Colonic mucosa (tissue), 4 donors: ENCODE measurements around the gene AFF2. TPM values are rescaled to one million over a fixed set of nuclear protein-coding genes. Genes with fewer than 3 reads are reported as not detected.

ENCODE experiments used
- DNase-seq: peaks from one replicate; pipeline ENCODE4 v3.0.0-alpha.2; 2020
- H3K27ac ChIP-seq: fragments of 200-600 bp; one replicate; pipeline ENCODE4 v1.8.0; 2021
- H3K27me3 ChIP-seq: fragments of 200-600 bp; one replicate; pipeline ENCODE4 v1.8.0; 2021
- H3K36me3 ChIP-seq: fragments of 200-600 bp; one replicate; pipeline ENCODE4 v1.8.0; 2021
- H3K4me1 ChIP-seq: fragments of 200-600 bp; one replicate; pipeline ENCODE4 v1.8.0; 2021; ENCODE audit warnings: mild to moderate bottlenecking
- H3K4me3 ChIP-seq: fragments of 200-600 bp; one replicate; pipeline ENCODE4 v1.8.0; 2021
- H3K9ac ChIP-seq, 2 donors: one replicate each; pipeline ENCODE4 v1.7.0; 2013; ENCODE audit warnings: control low read depth in 2 of 2, low read depth in 2 of 2, low read length in 2 of 2
- H3K9me3 ChIP-seq: fragments of 200-600 bp; one replicate; pipeline ENCODE4 v1.8.0; 2021
- intact Hi-C: fragments of 100-400 bp; cut with DNase I; formaldehyde crosslinking; loops from one replicate; pipeline ENCODE4 v1.14.1; 2022
- total RNA-seq, 2 donors: library from RNA; stranded (reverse); fragmentation: NEBNext Ultra II Directional in 1 of 2; extraction: Animal tissue kit (Norgen Biotek cat#: 25700) in 1 of 2; gene quantifications; one replicate each; pipeline ENCODE4 v1.2.1, GENCODE V29; 2021
- TF ChIP-seq, protein P1 (sequence below): fragments of 200-600 bp; IDR thresholded peaks from one replicate; pipeline ENCODE4 v1.8.0; 2022; ENCODE audit warnings: antibody characterized with exemption, mild to moderate bottlenecking
- donor health status: healthy.
- donor health status: DM: no; HTN: no; CAD: no.
- donor health status: DM: no; HTN: no; CAD: no.

Gene AFF2
- total RNA-seq, 2 donors from 2014 or later = 0.05 to 0.12 TPM

- Histone ChIP-seq H3K9ac (no peak overlapping the region), H3K9me3 (no peaks in the 10 kb centered on the region), H3K27ac (no peak overlapping the region), H3K27me3 (no peaks in the 10 kb centered on the region), H3K4me3 (no peak overlapping the region), H3K4me1 (no peaks in the 10 kb centered on the region), H3K36me3 (no peaks in the 10 kb centered on the region)
- no peak for DNase-seq
- TF ChIP-seq, protein P1, sequence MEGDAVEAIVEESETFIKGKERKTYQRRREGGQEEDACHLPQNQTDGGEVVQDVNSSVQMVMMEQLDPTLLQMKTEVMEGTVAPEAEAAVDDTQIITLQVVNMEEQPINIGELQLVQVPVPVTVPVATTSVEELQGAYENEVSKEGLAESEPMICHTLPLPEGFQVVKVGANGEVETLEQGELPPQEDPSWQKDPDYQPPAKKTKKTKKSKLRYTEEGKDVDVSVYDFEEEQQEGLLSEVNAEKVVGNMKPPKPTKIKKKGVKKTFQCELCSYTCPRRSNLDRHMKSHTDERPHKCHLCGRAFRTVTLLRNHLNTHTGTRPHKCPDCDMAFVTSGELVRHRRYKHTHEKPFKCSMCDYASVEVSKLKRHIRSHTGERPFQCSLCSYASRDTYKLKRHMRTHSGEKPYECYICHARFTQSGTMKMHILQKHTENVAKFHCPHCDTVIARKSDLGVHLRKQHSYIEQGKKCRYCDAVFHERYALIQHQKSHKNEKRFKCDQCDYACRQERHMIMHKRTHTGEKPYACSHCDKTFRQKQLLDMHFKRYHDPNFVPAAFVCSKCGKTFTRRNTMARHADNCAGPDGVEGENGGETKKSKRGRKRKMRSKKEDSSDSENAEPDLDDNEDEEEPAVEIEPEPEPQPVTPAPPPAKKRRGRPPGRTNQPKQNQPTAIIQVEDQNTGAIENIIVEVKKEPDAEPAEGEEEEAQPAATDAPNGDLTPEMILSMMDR = no peak
- intact Hi-C loops = no loop called here
Observed at GRCh38 chrX:148474030-148474429, 26.4 kb upstream of the AFF2 start.

DNA sequence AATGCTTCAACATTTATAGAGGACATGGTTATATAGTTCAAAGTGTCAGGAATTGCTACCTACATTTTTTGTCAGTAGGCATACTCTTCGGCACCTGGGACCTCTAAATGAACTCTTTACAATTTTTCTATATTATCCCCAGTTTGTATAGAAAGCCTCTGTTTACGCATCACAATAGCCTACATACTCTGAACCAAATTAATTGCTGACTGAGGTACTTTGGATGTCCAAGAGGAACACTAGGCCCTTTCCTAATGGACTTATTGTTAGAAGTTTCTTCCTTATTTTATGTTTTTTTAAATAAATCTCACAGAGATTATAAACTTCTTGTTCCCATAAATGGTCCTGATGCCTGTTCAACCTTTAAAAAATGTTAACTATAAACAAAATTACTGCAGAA, 8.4 kb upstream of the AFF2 start:
- H3K4me3 ChIP-seq = no peak overlapping the region
- TF ChIP-seq, protein P1 = no peak
- intact Hi-C loops = no loop called here

GRCh38 chrX:148495176-148495575, 5.2 kb upstream of the AFF2 start:
- peaks cover 5% of the 10 kb centered on the region for H3K27me3 ChIP-seq
- H3K9me3 ChIP-seq = no peaks in the 10 kb centered on the region
- no peak overlapping the region for H3K9ac ChIP-seq
- intact Hi-C loops = no loop called here
- H3K36me3 ChIP-seq = no peaks in the 10 kb centered on the region
- no peaks in the 10 kb centered on the region for H3K4me1 ChIP-seq
- no peak overlapping the region for H3K4me3 ChIP-seq
- no peak overlapping the region for H3K27ac ChIP-seq
- TF ChIP-seq, protein P1 = no peak
- no peak for DNase-seq

More for the DNA sequence above, 8.4 kb upstream of the AFF2 start:
- no peak overlapping the region for H3K9ac ChIP-seq
- H3K4me1 ChIP-seq = no peaks in the 10 kb centered on the region
- H3K27ac ChIP-seq = no peak overlapping the region
- H3K36me3 ChIP-seq = no peaks in the 10 kb centered on the region
- DNase-seq = no peak
- H3K27me3 ChIP-seq = no peaks in the 10 kb centered on the region
- H3K9me3 ChIP-seq = no peaks in the 10 kb centered on the region

DNA sequence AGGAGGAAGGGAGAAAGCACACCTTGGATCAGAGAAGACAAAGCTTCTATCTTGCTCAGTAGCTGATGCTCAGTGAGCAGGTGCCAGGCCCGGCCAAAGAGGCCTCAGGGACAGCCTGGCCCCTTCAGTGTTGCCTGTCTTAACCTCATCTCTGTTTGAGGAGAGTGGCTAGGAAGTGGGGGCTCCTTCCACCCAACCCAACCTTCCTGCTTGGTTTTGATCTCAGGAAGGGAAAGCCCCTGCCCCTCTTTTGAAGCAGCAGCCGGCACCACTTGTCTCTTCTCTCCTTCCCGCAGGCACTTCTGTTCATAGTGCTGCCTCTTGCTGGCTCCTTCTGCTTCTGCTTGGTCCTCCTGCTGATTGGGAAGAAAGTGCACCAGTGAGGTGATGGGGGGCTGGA, 2.4 kb upstream of the AFF2 start:
- Histone ChIP-seq H3K4me3 (no peak overlapping the region), H3K27me3 (peaks cover 14% of the 10 kb centered on the region), H3K9ac (no peak overlapping the region), H3K27ac (no peak overlapping the region), H3K36me3 (no peaks in the 10 kb centered on the region), H3K4me1 (no peaks in the 10 kb centered on the region), H3K9me3 (no peaks in the 10 kb centered on the region)
- DNase-seq = no peak
- intact Hi-C loops = no loop called here
- TF ChIP-seq, protein P1 = no peak

DNA sequence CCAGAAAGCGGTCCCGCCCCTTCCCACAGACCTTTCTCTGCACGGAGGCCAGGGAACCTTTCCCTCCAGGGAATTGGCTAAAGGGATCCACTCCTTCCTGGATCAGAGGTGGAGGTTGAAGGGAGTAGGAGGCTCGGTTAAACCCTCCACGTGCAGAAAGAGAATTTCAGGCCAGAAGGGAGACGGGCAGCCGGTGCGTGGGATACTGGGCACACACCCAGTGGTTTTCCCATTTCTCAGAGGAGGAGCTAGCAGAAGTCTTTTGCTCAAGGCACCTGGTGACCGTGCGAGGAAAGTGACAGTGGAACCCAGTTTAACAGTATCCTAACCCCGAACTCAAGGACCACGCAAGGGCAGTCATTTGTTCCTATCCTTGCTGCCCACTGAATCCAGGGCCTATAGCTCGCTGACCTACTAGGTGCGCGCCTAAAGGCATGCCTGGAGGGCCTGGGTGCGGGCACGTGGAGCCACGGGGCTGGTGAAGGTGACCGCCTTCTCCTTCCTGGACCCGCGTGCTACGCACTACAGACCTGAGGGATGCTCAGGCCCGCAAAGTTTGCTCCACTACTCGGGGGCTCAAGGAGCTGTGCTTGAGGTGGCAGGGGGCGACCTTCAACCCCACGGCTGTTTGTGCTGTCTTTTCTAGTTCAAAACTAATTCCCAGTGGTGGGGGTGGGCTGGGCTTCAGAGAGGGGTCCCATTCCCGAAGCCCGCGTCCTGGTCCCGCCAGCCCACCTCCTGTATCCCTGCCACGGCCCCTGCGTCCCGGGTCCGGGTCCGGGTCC, 587 bp upstream of the AFF2 start:
- Histone ChIP-seq H3K9ac (no peak overlapping the region), H3K27ac (no peak overlapping the region), H3K4me1 (no peaks in the 10 kb centered on the region), H3K36me3 (no peaks in the 10 kb centered on the region), H3K27me3 (peaks cover 20% of the 10 kb centered on the region), H3K4me3 (no peak overlapping the region), H3K9me3 (no peaks in the 10 kb centered on the region)
- no peak for DNase-seq
- intact Hi-C loops = no loop called here
- TF ChIP-seq, protein P1 = no peak
